ENCODE data around the gene RCOR1.

- TF ChIP-seq IRF1 (CRISPR knock-in tag; IDR thresholded peaks at IDR 0.05), result no peak
- TF ChIP-seq ZNF138 (CRISPR knock-in tag; conservative IDR thresholded peaks at IDR 0.05), result no peak
- no peak for TF ChIP-seq E2F5 (CRISPR knock-in tag; IDR thresholded peaks at IDR 0.05)
- TF ChIP-seq CTCF (IDR thresholded peaks at IDR 0.05), result no peak
- no peak for TF ChIP-seq NR2C2 (CRISPR knock-in tag; IDR thresholded peaks at IDR 0.05)
- no peak for TF ChIP-seq MAX (CRISPR knock-in tag; IDR thresholded peaks at IDR 0.05)
- no peak for TF ChIP-seq USF2 (CRISPR knock-in tag; IDR thresholded peaks at IDR 0.05)
- no peak for TF ChIP-seq FOXJ3 (CRISPR knock-in tag; IDR thresholded peaks at IDR 0.05; ENCODE audit: borderline replicate concordance)
- TF ChIP-seq ZBTB21 (CRISPR knock-in tag; IDR thresholded peaks at IDR 0.05; ENCODE audit: borderline replicate concordance), result no peak
- no peak for TF ChIP-seq CREB1 (CRISPR knock-in tag; IDR thresholded peaks at IDR 0.05)
- no peak for TF ChIP-seq ZNF423 (CRISPR knock-in tag; IDR thresholded peaks at IDR 0.05)
These were observed 71.0 kb downstream of the RCOR1 start for GRCh38 chr14:102663440-102663839.
